GM13976 (cell line): ENCODE measurements around the gene WDR4.
"Not testable (repeated sequence)": the region's sequence is repeated elsewhere in the genome, so short reads cannot be mapped to it uniquely, and the experiment has no call there.

Source experiments
- DNase-seq: peaks from one replicate; pipeline ENCODE4 v3.0.0; 2012; ENCODE audit warnings: low spot score
- CTCF ChIP-seq: IDR thresholded peaks from 2 replicates; pipeline ENCODE4 v1.5.1; 2012; ENCODE audit warnings: borderline replicate concordance, mild to moderate bottlenecking; ENCODE audit not compliant: insufficient read depth; ENCODE audit errors: extremely low read depth, missing control alignments, control extremely low read depth
- in situ Hi-C: fragments of 300-500 bp; cut with MboI; formaldehyde crosslinking; loops from one replicate; pipeline ENCODE4 v1.12.0; 2022; ENCODE audit warnings: low sequenced_read_pairs, mixed read lengths, inconsistent platforms; ENCODE audit not compliant: unreplicated experiment

Gene WDR4

GRCh38 chr21:42850463-42850862 is 28.9 kb downstream of the WDR4 start:
- in situ Hi-C loops = no loop called here
- DNase-seq = no peak
- TF ChIP-seq CTCF = no peak

- in situ Hi-C loops = no loop called here
- no peak for TF ChIP-seq CTCF
- no peak for DNase-seq
These were observed 29.5 kb downstream of the WDR4 start for GRCh38 chr21:42849759-42850412.

- TF ChIP-seq CTCF = no peak
- in situ Hi-C loops = no loop called here
- no peak for DNase-seq
These were observed 30.2 kb downstream of the WDR4 start for GRCh38 chr21:42848932-42849758.

- DNase-seq, in situ Hi-C loops: not testable (repeated sequence)
These were observed 31.0 kb downstream of the WDR4 start for GRCh38 chr21:42848144-42848931.

- in situ Hi-C loops = no loop called here
- no peak for DNase-seq
- no peak for TF ChIP-seq CTCF
These were observed 31.6 kb downstream of the WDR4 start for GRCh38 chr21:42847726-42848125.

- no peak for TF ChIP-seq CTCF
- in situ Hi-C loops = no loop called here
- no peak for DNase-seq
These were observed 32.2 kb downstream of the WDR4 start for GRCh38 chr21:42847051-42847707.

- TF ChIP-seq CTCF = no peak
- no peak for DNase-seq
- in situ Hi-C loops = no loop called here
These were observed 33.1 kb downstream of the WDR4 start for GRCh38 chr21:42846221-42846620.
